Cardiac fibroblast (primary cell): ENCODE results near the gene EMC10.
"Not testable (repeated sequence)": the region's sequence is repeated elsewhere in the genome, so short reads cannot be mapped to it uniquely, and the experiment has no call there.

Experiments used
- DNase-seq, 2 donors: peaks; one replicate each; pipeline versions ENCODE4 v3.0.0 to v3.0.0-alpha.2; 2010; ENCODE audit warnings: low read depth in 2 of 2
- H3K4me3 ChIP-seq, 2 donors: replicated peaks in 1 of 2; 1 replicate in 1 of 2; 2 replicates in 1 of 2; pipeline ENCODE4 v1.5.1; 2011; ENCODE audit warnings: low read depth in 2 of 2, low read length in 2 of 2, mild to moderate bottlenecking in 2 of 2, moderate library complexity in 1 of 2
- TF ChIP-seq, protein P1 (sequence below): IDR thresholded peaks from one replicate; pipeline ENCODE4 v1.5.1; 2011; ENCODE audit warnings: low read depth, mild to moderate bottlenecking, low read length, inconsistent platforms

Gene EMC10

DNA sequence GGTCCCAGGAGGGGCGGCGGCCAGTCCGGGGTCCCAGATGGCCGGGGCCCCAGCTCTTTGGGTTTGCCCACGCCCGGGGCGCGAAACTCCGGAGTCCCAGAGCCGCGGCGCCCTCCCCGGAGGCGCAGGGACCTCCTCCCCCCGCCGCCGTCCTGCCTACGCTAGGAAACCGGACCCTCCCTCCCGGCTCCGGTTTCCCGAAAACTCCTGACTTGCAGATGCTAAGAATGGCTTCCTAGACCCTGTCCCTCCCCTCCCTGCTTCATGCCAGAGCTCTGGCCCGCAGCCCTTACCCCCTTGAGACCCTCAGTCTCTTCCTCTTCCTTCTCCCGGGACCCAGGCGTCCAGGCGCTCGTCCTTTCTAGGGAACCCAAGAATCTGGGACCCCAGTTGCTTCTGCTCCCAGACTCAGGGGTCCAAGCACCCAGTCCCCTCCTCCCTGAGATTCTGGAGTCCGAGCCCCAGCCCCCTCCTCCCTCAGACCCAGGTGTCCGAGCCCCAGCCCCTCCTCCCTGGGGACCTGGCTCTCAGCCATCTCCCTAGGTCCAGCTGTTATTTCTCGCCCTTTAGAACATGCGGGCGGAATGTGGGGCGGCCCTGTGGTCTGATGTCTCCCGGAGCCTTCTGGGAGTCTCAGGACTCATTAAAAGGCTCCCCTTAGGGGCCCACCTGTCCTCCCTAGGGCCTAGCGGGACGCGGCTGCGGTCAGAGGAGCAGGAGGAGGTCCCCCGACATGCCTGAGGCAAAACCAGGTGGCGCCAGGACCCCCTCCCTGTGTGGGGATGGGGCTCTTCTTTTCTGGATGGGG, 43.9 kb upstream of the EMC10 start, which contains the start of gene MYBPC2:
TSS of gene MYBPC2 (plus strand) at position 672 of the 808 bp plus-strand sequence. CDS start at position 734, 62 bp downstream.
- TF ChIP-seq, protein P1, sequence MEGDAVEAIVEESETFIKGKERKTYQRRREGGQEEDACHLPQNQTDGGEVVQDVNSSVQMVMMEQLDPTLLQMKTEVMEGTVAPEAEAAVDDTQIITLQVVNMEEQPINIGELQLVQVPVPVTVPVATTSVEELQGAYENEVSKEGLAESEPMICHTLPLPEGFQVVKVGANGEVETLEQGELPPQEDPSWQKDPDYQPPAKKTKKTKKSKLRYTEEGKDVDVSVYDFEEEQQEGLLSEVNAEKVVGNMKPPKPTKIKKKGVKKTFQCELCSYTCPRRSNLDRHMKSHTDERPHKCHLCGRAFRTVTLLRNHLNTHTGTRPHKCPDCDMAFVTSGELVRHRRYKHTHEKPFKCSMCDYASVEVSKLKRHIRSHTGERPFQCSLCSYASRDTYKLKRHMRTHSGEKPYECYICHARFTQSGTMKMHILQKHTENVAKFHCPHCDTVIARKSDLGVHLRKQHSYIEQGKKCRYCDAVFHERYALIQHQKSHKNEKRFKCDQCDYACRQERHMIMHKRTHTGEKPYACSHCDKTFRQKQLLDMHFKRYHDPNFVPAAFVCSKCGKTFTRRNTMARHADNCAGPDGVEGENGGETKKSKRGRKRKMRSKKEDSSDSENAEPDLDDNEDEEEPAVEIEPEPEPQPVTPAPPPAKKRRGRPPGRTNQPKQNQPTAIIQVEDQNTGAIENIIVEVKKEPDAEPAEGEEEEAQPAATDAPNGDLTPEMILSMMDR: no peak
- peak within 1 kb of the TSS; percentile 48 to 52 for H3K4me3 ChIP-seq
- peak in 1 of 2 donors; percentile 17 for DNase-seq

DNA sequence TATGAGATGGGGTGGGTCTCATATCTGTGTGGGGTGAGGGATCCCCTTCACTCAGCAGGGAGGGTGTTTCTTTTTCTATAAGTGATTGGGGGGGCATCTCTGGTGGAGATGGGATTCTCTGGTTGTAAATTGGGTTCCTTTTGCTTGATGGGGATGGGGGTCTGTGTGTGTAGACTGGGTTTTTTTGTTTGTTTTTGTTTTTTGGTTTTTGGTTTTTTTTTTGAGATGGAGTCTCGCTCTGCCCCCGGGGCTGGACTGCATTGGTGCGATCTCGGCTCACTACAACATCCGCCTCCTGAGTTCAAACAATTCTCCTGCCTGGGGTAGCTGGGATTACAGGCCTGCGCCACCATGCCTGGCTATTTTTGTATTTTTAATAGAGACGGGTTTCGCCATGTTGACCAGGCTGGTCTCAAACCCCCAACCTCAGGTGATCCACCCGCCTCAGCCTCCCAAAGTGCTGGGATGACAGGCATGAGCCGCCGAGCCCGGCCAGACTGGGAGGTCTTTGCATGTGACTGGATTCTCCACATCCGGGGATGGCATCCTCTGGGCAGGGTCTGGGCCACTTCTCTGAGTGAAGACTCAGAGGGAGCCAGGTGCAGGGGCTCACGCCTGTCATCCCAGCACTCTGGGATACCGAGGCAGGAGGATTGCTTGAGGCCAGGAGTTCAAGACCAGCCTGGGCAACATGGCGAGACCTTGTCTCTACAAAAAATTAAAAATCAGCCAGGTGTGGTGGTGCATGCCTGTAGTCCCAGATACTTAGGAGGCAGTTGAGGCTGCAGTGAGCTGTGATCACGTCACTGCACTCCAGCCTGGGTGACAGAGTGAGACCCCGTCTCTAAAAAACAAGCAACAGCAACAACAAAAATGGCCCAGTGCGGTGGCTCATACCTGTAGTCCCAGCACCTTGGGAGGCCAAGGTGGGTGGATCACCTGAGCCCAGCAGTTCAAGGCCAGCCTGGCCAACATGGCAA, 42.8 kb upstream of the EMC10 start:
- H3K4me3 ChIP-seq: no peak overlapping the region
- TF ChIP-seq, protein P1: no peak
- DNase-seq: no peak

DNA sequence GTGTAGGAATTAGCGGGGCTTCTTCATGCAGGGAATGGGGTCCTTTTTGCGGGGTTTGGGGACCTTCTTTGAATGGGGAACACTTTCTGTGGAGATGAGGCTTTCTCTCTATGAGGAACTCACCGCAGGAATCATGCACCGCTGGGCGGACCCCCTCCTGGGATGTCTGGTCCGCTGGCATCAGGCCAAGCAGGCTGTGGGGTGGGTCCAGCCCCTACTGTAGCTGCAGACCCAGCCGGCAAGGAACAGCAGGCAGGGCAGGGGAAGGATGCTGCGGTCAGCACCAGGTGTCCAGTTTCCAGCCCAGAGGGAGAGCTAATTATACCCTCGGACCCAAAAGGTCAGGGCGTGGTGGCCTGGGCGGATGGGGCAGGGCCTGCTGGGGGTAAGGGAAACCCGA, 41.8 kb upstream of the EMC10 start:
- no peak overlapping the region for H3K4me3 ChIP-seq
- TF ChIP-seq, protein P1: no peak
- no peak for DNase-seq

- TF ChIP-seq, protein P1: no peak
- no peak for DNase-seq
- no peak overlapping the region for H3K4me3 ChIP-seq
Observed at GRCh38 chr19:50435221-50435620, 41.1 kb upstream of the EMC10 start.

- no peak overlapping the region for H3K4me3 ChIP-seq
- TF ChIP-seq, protein P1: no peak
- no peak for DNase-seq
Observed at GRCh38 chr19:50435627-50436026, 40.7 kb upstream of the EMC10 start.

- TF ChIP-seq, protein P1: no peak
- DNase-seq: no peak
Observed at GRCh38 chr19:50437862-50438449, 38.4 kb upstream of the EMC10 start.

DNA sequence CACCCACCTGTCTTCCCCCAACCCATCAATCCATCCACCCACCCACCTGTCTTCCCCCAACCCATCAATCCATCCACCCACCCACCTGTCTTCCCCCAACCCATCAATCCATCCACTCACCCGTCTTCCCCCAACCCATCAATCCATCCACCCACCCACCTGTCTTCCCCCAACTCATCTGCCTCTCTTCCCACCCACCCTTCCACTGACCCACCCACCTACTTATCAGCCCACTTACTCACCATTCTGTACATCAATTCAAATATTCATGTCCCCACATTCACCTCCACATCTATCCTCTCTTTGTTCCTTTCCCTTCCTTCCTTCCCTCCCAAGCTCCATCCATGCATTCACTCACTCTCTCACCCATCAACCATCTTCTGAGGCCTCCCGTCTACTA, 37.2 kb upstream of the EMC10 start:
- not testable (repeated sequence) for DNase-seq, H3K4me3 ChIP-seq

More at GRCh38 chr19:50437862-50438449, 38.4 kb upstream of the EMC10 start:
- H3K4me3 ChIP-seq: no peak overlapping the region
